ENCODE measurements around the gene UST.
A peak's percentile ranks its signal among the peaks of the same experiment; 100 is the strongest.
"Not testable (repeated sequence)": the region's sequence is repeated elsewhere in the genome, so short reads cannot be mapped to it uniquely, and the experiment has no call there.

UST gene

DNA sequence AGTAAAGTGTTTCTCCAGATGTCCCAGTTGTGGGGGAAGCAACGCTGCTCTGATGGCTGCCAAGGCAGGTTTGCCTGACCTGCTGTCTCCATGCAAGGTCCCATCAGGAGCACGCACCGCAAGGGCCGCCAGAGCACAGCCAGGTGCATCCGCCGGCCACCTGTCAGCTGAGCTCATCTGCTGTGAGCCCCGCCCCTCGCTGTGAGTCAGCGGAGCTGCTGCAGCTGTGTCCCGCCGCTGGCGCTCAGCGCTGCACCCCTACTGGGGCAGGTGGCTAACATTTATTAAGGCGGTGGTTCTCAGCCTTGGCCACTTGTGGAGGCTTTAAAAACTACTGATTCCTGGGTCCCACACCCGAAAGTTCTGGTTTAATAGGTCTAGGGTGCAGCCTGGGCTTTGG lies 225.7 kb downstream of the UST start:
- Histone ChIP-seq H3K4me3 (peak overlapping the region in 1 of 10 experiments; percentile 16; a peak in 3 of 20 replicates), H3K4me1 (peaks cover 26 to 54% (median 50%) of the 10 kb centered on the region in 10 experiments), H3K27me3 (peaks cover 0 to 4% (median 0%) of the 10 kb centered on the region in 11 experiments; a peak in 2 of 22 replicates), H3K27ac (peak overlapping the region in 4 of 11 experiments; percentile 56 to 69 (median 66); a peak in 8 of 22 replicates), H3K36me3 (peaks cover 0 to 45% (median 0%) of the 10 kb centered on the region in 11 experiments; a peak in 5 of 22 replicates), H3K9ac (peak overlapping the region in 2 of 11 experiments; percentile 25 to 51; a peak in 4 of 22 replicates), H3K9me3 (replicated peaks in 1 of 11) (no peaks in the 10 kb centered on the region), H3K4me2 (peak overlapping the region; percentile 52 to 92 (median 71); a peak in 21 of 22 replicates), H4K20me1 (peaks cover 0 to 47% (median 12%) of the 10 kb centered on the region in 11 experiments; a peak in 12 of 22 replicates)
- no peak for TF ChIP-seq Cebpa-rat (IDR thresholded peaks at IDR 0.05)

DNA sequence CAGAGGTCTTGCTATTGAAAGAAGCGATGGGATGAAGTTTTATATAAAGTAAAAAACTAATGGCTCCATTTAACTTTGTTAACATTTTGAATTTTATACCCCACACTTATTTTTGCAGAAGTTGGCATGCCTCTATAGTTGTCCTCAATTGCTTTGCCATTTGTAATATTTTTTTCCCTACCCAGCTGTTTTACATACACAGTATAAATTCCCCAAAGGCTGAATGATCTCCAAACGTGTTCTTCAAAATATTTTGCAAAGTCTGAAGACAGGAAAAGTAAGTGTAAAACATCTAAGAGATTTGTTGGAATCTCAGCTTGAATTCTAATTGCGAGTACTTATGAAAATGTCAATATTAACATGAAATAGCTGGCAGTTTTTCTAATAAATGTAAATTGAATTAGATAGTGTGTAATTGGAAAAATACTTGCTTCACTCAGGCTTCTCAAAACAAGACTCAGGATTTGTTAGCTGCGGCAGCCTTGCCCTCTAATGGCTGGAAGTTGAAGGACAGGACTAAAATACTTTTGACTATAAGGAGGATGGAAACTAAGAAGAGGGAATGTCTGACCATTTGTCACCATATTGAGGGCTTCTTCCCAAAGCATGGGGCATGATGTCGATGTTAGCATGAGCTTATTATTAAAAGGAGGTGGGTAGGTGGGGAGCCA lies 226.8 kb downstream of the UST start:
- Histone ChIP-seq H3K36me3 (peaks cover 0 to 33% (median 0%) of the 10 kb centered on the region in 11 experiments; a peak in 4 of 22 replicates), H3K4me1 (peaks cover 26 to 54% (median 50%) of the 10 kb centered on the region in 10 experiments), H3K9me3 (replicated peaks in 1 of 11) (no peaks in the 10 kb centered on the region), H3K27ac (no peak overlapping the region), H3K9ac (no peak overlapping the region), H3K27me3 (peaks cover 0 to 4% (median 0%) of the 10 kb centered on the region in 11 experiments; a peak in 2 of 22 replicates), H3K4me2 (peak overlapping the region in 9 of 11 experiments; percentile 6 to 92 (median 63); a peak in 11 of 22 replicates), H4K20me1 (peaks cover 0 to 47% (median 12%) of the 10 kb centered on the region in 11 experiments; a peak in 12 of 22 replicates), H3K4me3 (no peak overlapping the region)
- no peak for TF ChIP-seq Cebpa-rat (IDR thresholded peaks at IDR 0.05)

DNA sequence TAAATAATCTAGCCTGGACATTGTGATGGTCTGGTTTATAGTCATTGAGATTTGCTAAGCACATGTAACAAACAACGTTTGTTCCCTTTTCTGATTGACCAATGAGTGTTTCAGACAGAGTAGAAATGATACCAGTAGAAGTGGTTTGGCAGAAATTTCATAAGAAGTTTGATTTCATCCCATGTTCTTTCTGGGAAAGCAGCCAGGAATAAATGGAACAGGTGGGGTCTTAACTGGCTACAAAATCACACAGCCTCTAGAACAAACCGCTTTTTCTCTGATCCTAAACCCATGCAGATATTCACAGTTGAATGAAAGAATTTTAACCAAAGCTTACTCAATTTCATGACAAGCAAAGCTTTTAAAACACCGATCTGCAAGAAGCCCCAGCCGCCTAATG lies 227.5 kb downstream of the UST start:
- Histone ChIP-seq H3K4me3 (no peak overlapping the region), H3K27me3 (peaks cover 0 to 4% (median 0%) of the 10 kb centered on the region in 11 experiments; a peak in 2 of 22 replicates), H3K27ac (no peak overlapping the region), H3K4me2 (peak overlapping the region in 5 of 11 experiments; percentile 6 to 92 (median 14); a peak in 7 of 22 replicates), H3K4me1 (peaks cover 32 to 58% (median 53%) of the 10 kb centered on the region in 10 experiments), H3K9ac (no peak overlapping the region), H3K36me3 (peaks cover 0 to 27% (median 0%) of the 10 kb centered on the region in 11 experiments; a peak in 4 of 22 replicates), H3K9me3 (replicated peaks in 1 of 11) (no peaks in the 10 kb centered on the region), H4K20me1 (peaks cover 0 to 47% (median 12%) of the 10 kb centered on the region in 11 experiments; a peak in 12 of 22 replicates)
- TF ChIP-seq Cebpa-rat (IDR thresholded peaks at IDR 0.05): no peak

DNA sequence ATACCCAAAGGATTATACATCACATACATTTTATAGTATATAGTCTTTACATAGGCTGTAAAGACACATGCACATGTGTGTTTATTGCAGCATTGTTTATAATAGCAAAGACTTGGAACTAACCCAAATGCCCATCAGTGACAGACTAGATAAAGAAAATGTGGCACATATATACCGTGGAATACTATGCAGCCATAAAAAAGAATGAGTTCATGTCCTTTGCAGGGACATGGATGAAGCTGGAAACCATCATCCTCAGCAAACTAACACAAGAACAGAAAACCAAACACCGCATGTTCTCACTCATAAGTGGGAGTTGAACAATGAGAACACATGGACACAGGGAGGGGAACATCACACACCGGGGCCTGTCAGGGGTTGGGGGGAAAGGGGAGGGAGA lies 231.5 kb downstream of the UST start:
- H3K9me3 ChIP-seq (replicated peaks in 1 of 11); H3K4me2 ChIP-seq; H3K27me3 ChIP-seq; H3K4me3 ChIP-seq; H3K9ac ChIP-seq; H3K27ac ChIP-seq: not testable (repeated sequence)
- H3K4me1 ChIP-seq: peaks cover 11 to 25% (median 22%) of the 10 kb centered on the region in 10 experiments; a peak in 19 of 20 replicates
- H3K36me3 ChIP-seq: peaks cover 0 to 47% (median 0%) of the 10 kb centered on the region in 11 experiments; a peak in 4 of 22 replicates
- peaks cover 0 to 13% (median 0%) of the 10 kb centered on the region in 11 experiments; a peak in 2 of 22 replicates for H4K20me1 ChIP-seq

DNA sequence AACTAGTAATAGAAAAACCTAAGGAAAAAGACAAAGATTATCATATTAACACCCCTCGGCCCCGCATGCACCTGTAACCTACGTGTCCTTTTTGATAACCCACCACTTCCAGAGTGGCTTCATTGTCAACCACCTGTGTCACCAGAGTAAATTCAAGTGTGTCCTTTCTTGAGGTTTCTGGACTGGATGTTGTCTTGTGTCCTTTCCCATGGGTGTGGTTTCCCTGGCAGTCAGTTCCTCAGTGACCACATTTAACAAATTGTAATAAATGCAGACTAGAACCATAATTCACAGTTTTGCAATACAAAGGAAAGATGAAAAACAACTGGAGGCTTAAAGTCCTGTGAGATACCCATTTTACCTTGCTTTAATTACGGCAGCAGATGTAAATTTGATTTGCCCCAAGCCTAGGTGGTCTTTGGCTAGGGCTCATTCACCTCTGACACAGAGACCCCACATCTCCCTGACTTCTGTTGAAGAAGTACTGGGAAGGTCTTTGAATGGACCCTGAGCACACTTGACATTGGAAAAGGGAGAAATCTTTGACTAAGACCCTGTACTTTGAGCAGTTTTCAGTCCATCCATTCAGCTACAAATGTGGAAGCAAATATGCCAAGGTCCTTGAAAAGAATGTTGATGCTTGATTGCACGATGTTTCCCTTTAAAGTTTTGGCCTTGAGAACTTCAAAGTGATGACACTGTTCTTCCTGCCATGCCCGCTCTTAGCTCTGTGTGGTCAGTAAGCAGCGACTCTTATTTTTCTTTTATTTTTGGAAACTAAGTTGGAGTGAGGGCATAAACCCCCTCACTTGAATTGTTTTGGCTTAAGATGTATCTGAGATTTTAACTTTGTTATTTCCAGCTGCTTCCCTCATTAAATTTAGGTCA lies 232.4 kb downstream of the UST start:
- TF ChIP-seq Cebpa-rat (IDR thresholded peaks at IDR 0.05): no peak
- no peak overlapping the region for H3K9ac ChIP-seq
- H3K36me3 ChIP-seq: peaks cover 0 to 57% (median 0%) of the 10 kb centered on the region in 11 experiments; a peak in 4 of 22 replicates
- H4K20me1 ChIP-seq: peaks cover 0 to 9% (median 0%) of the 10 kb centered on the region in 11 experiments; a peak in 1 of 22 replicates
- no peak overlapping the region for H3K27ac ChIP-seq
- H3K9me3 ChIP-seq (replicated peaks in 1 of 11): no peaks in the 10 kb centered on the region
- no peak overlapping the region for H3K4me3 ChIP-seq
- H3K4me1 ChIP-seq: peaks cover 5 to 15% (median 13%) of the 10 kb centered on the region in 10 experiments; a peak in 16 of 20 replicates
- H3K4me2 ChIP-seq: peak overlapping the region in 8 of 11 experiments; percentile 0 to 34 (median 22); a peak in 8 of 22 replicates
- no peaks in the 10 kb centered on the region for H3K27me3 ChIP-seq

DNA sequence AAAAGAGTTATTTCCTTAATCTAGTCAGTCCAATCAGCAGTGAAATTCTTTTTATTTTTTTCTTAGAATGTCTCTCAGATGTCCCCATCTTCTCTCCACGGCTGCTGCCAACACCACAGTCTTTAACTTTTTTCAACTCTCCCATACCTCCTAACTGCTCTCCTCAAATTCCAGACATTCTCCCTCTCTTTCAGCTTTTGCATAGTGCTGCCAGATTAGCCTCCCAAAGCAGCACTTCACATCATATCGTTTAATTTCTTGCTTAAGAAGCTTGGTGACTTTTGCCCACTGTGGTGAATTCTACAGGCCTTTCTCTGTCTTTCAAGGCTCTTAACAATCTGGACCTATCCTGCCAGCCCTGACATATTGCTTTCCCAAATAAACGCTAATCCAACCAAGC lies 233.4 kb downstream of the UST start:
- Histone ChIP-seq H3K4me2 (no peak overlapping the region), H3K4me3 (no peak overlapping the region), H4K20me1 (peaks cover 0 to 4% (median 0%) of the 10 kb centered on the region in 11 experiments; a peak in 1 of 22 replicates), H3K9ac (no peak overlapping the region), H3K27me3 (no peaks in the 10 kb centered on the region), H3K36me3 (peaks cover 0 to 57% (median 0%) of the 10 kb centered on the region in 11 experiments; a peak in 4 of 22 replicates), H3K4me1 (peaks cover 0 to 10% (median 7%) of the 10 kb centered on the region in 10 experiments; a peak in 12 of 20 replicates), H3K9me3 (replicated peaks in 1 of 11) (no peaks in the 10 kb centered on the region), H3K27ac (no peak overlapping the region)
- no peak for TF ChIP-seq Cebpa-rat (IDR thresholded peaks at IDR 0.05)

DNA sequence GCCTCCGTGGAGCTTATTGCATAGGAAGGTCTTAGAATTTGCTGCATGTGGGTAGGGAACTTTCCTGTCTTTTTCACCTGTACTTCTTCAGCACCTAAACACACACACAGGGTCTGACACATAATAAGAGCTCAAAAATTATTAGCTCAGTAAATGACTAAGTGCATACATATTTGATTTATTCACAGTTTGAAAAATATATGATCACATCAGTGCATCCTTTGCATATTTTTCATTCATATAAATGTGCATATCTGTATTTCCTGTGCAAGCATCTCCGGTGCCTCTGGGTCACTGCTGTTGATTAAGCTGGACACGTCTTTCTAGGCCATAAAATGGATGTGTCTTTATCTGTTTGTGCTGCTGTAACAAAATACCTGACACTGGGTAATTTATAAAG lies 234.7 kb downstream of the UST start:
- no peak overlapping the region for H3K4me2 ChIP-seq
- H3K36me3 ChIP-seq: peaks cover 0 to 65% (median 0%) of the 10 kb centered on the region in 11 experiments; a peak in 4 of 22 replicates
- no peaks in the 10 kb centered on the region for H3K9me3 ChIP-seq (replicated peaks in 1 of 11)
- H3K27me3 ChIP-seq: no peaks in the 10 kb centered on the region
- peaks cover 0 to 4% (median 0%) of the 10 kb centered on the region in 11 experiments; a peak in 1 of 22 replicates for H4K20me1 ChIP-seq
- H3K27ac ChIP-seq: no peak overlapping the region
- H3K9ac ChIP-seq: no peak overlapping the region
- no peak overlapping the region for H3K4me3 ChIP-seq
- no peak for TF ChIP-seq Cebpa-rat (IDR thresholded peaks at IDR 0.05)
- peaks cover 0 to 10% (median 7%) of the 10 kb centered on the region in 10 experiments; a peak in 12 of 20 replicates for H3K4me1 ChIP-seq

DNA sequence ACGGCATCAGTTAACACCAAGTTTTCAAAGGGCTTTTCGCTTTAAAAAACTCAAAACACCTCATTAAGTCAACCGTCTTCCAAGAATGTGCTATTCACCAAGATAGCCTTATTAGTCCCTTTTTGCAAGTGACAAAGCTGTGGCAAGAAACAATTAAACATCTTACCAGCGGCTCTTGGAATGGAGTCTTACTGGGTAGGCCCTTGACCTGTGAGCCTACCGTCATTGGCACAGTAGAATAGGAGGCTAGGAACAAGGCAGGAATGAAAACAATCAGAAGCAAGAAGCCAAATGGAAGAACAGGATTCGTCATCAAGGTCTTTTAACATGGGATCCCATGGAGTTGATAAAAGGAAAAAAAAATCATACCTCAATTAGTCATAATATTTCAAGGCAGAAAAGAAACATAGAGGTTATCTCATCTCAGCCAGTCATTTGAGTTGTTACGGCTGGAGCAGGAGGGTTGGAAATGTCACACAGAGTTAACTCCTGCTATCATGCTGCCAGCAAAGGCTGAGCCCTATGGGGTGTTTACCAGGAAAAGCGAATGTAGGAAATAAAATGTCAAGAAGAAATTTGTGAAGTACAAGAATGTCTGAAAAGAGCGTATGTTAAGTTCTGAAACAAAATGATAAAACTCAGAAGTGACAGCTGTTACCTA lies 236.4 kb downstream of the UST start:
- Histone ChIP-seq H3K4me1 (peaks cover 0 to 10% (median 7%) of the 10 kb centered on the region in 10 experiments; a peak in 12 of 20 replicates), H3K9me3 (replicated peaks in 1 of 11) (no peaks in the 10 kb centered on the region), H3K9ac (no peak overlapping the region), H3K27ac (no peak overlapping the region), H4K20me1 (peaks cover 0 to 4% (median 0%) of the 10 kb centered on the region in 11 experiments; a peak in 1 of 22 replicates), H3K4me3 (no peak overlapping the region), H3K4me2 (no peak overlapping the region), H3K27me3 (no peaks in the 10 kb centered on the region), H3K36me3 (peaks cover 0 to 82% (median 0%) of the 10 kb centered on the region in 11 experiments; a peak in 8 of 22 replicates)
- no peak for TF ChIP-seq Cebpa-rat (IDR thresholded peaks at IDR 0.05)

Measured in BLaER1 treated with 17β-estradiol and CSF1 and Interleukin-3, amounts not matched to agents 10 nM and 100 nM (cell line).